Activated CD4-positive, alpha-beta T cell treated with anti-CD3 and anti-CD28 coated beads, Interleukin-2, Interleukin-4, amounts not matched to agents 100 ng/mL and 50 ng/mL, durations not matched to agents 16 hours and 8 hours (primary cell): ENCODE results near the gene IGFBP7.

Experiments used
- DNase-seq: peaks from one replicate; pipeline ENCODE4 v3.0.0-alpha.2; 2020; ENCODE audit warnings: low spot score

The IGFBP7 gene

DNA sequence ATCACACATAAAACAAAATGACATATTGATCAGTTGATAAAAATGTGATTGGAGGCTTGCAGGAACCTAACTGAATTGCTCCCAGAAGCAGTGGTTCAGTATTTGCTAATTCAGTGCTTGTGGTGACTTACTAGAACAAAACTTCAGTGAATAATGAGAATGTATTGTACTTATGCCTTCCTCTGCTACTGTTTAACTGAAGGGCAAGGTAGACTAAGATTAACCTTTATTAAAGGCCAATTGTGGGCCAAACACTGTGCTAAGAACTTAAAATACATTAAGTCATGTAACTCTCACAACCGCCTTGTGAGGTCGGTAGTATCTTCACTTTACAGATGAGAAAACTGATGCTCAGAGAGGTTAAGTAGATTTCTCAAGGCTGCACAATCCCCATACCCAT, 14.9 kb downstream of the IGFBP7 start:
- no peak for DNase-seq

DNA sequence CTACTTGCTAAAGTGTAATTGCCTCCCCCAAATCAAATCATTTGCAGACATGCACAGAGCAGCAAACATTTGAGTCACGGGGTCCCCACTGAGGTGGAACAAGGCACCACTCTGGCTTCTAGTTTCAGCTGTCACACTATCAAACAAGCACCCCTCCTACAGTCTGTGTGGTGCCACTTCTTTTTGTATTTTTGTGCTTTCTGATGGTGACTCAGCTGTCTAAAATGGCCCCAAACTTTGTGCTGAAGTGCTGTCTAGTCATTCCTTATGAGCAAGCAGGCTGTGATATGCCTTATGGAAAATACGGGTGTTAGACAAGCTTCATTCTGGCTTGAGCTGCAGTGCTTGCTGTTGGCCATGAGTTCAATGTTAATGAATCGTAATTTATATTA, 15.4 kb downstream of the IGFBP7 start:
- DNase-seq: no peak

DNA sequence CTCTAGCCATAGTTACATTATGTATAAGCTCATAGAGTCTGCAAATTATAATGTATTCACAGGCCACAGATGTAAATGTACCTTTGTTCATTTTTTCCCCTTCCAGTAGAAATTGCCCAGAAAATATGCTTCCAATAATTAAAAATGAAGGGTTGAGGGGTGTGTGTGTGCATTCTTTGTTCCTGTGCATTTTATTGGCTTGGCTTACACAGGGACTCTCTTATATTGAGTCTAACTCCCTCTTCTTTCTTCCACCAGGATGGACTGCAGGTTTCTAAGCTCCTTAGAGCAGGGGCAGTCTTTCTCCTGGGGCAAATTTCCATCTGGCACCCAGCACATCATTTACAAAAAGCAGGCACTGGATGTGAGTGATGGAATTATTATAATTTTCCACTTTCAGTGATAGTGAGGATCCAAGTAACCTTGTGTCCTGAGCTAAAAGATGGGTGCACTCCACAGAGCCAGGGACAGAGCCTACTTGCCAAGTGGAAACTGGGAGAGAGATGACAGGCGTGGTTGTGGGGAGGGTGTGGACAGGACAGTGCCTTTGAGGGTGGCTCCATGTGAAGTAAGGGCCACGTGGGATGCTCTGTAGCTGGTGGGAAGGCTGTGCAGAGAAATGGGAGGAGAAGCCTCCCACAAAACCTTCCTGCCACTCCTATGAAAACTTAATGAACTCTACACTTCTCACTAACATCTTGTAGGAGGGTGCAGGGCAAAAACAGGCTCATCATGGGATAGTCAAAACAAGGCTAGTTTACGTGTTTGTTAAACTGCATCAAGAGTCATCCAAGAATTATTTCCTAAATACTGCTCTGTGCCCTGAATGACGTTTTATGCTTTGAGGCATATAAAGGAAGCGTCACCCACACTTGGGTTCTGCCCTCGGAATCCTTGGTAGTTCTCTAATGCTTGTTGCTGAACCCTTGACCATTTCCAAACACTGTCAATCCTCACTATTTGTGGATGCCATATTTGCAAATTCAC, 16.0 kb downstream of the IGFBP7 start:
- DNase-seq: no peak

DNA sequence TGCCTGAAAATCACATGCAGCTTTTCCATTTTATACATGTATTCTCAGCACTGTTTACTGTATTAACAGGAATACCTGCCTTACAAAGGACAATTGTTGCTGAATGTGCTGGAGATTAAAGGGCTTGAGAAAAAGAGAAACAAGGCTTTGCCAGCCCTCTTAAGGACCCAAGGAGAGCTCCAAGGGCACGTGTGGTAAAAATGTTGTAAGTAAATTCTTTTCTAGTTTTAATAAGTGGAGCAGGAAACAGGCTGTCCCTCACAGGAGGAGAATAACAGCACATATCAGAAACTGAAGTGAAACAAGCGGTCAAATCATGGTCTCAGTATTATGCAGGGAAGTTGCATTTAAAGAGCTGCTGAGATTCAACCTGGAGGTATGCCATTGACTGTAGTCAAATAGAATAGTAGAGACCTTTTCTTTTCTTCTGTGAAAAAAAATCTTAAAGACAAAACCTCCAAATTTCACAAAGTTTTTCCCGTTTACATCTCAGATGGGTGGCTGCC, 18.5 kb downstream of the IGFBP7 start:
- DNase-seq: no peak

DNA sequence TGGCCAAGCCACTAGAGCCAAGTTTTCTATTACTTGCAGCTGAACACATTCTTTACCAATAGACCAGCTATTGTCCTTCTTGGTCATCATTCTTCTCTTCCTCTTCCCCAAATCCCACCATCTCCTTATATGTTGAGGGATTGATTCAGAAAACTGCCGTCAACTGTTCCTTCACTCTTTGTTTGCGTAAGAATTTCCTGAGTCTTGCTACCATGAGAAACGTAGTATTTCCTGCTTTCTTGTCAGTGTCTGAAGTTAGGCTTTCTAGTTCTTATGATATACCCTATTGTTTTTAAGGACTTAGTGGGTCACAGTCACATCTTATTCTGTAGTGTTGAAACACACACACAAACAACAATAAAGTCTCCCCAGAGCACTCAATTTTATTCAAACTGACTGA, 20.1 kb downstream of the IGFBP7 start:
- DNase-seq: no peak

DNA sequence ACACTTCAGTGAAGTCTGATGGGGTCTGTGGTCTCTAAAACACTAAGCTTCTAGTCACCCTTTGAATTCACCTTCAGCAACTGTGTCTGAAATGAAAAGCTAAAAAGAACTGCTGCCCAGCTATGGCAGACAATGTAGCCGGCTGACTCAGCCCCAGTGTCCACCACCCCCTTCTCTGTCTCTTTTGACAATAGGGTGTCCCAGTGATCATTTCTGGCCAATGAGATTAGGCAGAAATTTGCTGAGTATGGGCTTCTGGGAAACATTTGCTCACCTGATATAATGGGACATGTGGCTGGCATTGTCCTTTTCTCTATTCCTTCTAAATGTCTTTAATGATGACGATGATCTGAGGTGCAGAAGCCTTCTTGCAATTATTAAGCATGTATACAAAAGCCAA, 20.6 kb downstream of the IGFBP7 start:
- no peak for DNase-seq

DNA sequence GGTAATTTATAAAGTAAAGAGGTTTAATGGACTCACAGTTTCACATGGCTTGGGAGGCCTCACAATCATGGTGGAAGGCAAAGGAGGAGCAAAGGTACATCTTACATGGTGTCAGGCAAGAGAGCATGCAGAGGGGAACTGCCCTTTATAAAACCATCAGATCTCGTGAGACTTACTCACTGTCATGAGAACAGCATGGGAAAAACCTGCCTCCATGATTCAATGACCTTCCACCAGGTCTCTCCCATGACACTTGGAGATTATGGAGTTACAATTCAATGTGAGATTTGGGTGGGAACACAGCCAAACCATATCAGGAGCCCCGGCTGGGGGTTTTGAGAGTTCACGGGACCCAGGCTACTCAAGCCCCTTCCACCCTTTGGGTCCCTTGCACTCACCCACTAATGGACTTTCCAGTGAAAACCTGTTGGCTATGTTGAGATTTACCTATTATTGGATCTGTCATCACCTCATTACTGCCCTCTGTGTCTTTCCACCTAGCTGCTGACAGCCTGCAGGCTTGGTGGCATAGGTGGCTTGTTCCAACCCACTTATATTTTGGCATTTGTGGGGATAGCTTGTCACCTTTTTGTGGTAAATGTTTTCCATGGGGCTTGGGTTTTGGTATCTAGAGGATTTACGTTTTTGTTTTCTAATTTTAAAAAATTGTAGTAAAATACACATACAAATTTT, 24.0 kb downstream of the IGFBP7 start:
- no peak for DNase-seq

DNA sequence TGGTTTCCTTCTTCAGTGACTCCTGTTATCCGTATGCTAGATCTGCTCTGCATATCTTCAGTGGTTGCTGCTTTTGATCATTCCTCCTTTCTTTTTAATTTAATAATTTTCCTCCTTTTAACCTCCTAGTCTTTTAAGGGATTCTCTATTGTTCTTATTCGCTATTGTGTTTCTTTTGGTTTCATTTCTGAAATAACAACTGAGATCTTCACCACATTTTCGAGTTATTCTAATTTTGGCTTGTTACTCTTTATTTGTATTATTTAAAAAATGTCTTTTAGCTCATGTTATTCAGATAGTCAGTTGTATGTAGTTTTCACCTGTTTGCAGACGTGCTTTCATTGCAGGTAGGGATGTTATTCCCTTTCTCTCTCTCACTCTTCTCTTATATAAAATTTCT, 24.9 kb downstream of the IGFBP7 start:
- no peak for DNase-seq

DNA sequence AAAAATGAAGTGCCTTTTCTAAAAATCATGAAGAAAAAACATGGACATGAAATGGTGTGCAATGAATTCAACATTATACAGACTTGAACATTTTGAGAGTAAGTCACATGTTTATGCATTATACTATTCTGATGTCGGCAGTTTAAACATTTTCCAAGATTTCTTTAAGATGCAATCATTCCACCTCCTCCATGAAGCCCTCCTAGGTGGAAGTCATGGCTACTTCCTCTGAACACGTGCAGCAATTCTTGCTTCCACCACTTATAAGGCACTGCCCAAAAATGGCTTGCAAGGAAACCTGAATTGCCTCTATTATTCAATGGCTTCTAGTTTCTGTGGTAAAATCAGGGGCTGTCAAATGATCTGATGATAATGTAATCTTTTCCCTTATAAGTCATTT, 25.8 kb downstream of the IGFBP7 start:
- no peak for DNase-seq

DNA sequence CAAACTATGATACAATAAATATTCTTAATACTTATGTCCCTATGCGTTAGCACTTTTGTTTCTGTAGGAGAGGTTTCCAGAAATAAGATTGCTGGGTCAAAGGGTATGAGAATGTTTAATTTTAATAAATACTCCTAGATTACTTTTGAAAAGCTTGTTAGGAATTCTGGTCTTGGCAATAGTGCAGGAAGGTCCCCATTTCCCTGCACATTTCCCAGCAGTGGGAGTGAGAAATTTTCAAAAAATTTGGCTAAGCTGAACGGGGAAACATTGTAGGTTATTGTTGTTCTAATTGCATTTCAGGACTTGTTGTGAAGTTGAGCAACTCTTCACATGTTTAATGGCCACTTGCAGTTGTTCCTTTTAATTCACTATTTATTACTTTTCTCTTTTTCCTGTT, 27.1 kb downstream of the IGFBP7 start:
- no peak for DNase-seq

DNA sequence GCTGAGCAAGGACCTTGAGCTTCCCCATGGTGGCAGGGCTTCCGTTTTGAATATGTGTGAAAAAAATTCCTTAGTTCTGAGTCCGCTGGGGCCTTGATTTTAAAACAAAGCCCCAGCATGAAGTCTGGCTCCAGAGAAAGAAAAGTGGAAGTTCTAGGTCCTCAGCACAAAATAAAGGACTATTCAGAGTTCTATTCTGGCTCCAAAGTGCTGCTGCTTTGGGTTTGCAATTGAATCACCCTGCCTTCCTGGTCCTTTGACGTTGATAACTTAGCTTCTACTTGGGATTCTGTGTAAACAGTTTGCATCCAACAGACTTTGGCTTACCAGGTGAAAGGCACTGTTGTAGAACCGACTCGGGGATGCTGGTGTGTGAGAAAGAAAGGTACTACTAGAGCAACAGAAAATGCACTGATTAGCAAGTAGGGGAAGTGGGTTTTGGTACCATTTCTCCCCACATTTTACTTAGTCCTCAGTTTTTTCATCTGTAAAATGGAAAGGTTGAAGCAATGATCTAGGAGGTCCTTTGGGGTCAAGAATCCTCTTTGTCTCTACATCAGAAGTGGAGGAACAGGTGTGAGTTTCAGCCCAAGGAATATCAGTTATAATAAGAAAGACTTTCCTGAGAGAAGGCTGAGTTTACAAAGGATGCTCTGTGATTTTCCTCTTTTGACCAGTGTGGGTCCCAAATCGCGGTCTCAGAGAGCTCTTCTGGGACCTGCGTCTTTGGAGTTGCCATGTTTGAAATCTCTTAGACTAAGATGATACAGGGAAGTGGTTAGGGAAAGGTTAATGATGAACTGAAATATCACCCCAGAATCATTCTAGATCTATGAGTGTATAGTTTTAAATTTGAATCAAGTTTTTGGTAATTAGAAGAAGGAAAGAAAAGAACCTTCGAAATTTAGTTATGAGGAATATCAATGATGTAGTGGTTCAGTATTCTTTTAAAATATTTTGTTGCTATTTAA, 28.2 kb downstream of the IGFBP7 start:
- no peak for DNase-seq

DNA sequence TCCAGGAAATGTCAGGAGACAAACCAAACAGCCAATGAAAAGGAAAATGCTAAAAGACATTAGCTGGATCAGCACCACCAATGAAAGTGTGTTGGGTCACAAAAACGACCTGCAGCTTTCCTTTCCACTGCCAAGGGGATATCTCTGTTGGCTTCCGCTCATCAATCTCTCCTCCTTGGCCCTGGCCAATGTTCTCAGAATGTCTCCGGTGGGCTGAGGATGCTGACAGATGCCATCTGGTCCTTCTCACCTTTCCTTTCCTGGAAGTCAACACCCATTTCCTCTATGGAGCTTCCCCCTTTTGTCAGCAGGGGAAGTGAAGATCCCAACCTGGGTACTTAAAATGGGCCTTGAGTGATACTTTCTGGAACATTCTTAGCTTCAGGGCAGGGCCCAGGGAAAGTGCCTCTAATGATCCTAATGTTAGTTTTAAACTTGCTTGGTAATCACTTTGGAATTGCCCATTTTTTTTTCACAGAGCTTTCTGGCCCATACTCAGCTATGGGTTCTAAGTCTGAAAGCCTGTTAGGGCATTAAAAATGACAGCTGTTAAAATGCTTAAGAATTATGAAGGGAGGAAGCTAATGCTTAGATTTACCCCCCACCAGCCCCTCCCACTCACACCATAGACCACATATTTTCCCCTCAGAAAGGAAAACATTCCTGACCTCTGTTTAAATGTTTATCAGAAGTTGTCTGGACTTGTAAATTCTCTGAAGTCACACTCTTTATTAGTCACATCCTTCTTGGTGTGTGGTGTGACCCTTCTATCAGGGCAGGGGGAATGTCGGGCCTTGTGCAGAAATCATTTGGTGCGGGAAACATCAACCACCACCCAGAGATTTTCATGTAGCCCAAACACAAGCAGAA, 29.2 kb downstream of the IGFBP7 start:
- DNase-seq: no peak

DNA sequence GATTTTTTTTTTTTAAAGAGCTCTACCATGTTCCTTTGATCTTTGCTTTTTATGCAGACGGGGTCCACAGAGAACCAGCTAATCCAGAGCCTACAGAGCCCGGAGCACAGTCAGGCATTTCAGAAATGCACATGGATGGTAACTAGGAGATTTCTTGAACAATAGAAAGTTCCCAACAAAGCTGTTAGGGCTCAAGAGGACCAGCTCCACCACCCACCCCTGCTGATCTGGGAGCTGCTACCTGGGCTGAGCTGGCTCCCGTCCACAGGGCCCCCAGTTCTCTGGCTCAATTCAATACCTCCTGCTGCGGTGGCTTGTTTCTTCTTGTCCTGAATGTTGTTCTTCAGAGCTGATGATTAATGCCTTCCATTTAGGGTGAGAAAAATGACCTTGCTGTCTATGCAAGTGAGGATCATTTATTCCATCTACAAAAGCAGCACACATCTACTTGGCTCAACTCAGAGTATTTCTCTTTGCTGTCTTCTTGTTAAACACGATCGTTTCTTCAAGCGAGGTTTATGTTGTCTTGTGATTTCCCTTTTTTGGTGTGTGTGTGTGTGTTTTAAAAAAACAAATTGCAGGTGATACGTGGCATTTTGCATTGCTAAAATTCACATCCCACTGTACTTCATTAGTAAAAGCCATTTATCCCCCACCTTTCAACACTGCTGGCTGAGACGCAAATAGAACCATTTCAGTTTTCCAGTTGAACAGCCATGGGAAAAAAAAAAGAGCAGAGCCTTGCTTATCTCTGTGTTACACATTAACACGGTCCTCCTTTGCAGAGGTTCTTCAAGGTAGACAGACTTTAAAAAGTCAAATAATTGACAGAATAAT, 31.3 kb downstream of the IGFBP7 start:
- no peak for DNase-seq

DNA sequence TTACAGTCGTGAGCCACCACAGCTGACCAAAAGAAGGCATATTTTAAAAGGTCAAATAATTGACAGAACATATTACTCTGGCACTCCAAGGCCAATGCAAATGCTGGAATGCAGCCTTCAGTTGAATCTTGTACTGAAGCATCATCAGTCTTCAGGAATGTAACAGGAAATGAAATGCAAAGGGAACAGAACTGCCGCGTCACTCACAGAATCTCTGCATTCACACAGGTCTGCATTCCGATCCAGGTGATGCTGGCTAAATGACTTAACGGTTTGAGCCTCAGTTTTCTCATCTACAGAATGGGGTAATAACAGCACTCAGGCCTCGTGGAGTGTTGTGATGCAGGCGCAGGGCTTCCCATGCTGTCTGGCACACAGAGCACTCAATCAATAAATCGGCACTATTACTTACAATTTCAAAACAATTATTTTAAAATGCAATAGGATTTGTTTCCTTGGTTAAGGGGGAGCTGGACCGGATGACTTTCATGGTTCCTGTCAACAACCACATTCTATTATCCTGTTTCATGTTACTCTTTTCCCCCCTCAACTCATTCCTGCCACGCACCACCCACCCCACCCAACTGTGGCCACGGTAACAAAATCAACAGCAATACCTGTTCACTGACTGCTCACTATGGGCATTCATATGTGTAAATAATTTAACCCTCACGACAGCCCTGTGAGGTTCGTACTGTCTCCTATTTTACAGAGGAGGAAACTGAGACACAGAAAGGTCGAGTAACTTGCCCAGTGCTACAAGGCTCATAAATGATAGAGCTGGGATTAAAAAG, 32.4 kb downstream of the IGFBP7 start:
- DNase-seq: no peak

DNA sequence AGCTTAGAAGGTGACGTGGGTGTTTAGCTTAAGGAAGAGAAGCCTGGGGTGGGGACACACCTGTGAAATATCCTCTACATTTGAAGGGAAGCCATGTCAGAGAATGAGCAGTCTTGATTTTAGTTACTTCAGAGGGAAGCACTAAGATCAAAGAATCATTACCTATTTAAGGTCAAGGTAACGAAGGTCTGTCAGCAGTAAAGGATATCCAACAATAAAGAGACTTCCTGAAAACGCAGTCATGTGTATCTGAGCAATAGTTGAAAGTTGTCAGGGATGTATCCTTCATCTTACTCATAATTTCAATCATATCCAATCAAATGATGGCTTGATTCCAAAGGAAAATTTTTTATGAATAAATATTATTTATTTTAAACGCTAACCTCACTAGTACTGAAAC, 33.5 kb downstream of the IGFBP7 start:
- DNase-seq: no peak

DNA sequence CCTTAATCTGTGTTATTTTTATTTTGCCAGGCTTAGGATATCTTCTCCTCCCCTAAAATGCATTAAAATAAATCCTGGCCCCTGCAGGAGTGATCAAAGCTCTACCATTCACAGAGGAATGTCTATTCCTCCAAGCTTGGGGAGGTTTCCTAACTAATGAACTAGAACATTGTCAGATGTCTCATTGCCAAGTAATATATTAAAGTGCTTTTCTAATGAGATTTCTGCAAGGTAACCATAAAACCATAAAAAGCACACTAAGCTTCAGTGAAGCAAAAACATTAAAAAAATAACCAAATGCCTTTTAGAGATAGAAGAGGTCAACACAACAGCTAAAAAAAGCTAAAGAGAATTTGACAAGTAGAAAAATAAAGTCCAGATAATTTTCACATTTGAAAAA, 34.8 kb downstream of the IGFBP7 start:
- DNase-seq: no peak

DNA sequence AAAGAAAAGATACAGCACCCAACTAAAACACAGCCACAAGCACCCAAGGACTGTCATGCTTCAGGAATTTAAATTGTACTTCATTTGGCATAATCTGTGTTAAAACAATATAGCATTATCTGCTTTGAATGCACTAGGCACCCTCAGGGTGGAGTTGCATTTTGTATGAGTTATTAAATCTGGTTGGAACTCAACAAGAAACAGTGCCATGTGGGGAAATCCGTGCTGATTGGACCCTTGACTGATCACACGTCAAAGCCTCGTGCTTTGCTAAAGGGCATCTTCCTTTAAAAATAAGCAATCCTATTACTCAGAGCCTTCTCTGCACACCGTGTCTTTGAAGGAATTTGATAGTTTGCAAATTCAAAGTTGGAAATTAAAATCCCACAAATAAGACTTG, 35.4 kb downstream of the IGFBP7 start:
- DNase-seq: no peak

DNA sequence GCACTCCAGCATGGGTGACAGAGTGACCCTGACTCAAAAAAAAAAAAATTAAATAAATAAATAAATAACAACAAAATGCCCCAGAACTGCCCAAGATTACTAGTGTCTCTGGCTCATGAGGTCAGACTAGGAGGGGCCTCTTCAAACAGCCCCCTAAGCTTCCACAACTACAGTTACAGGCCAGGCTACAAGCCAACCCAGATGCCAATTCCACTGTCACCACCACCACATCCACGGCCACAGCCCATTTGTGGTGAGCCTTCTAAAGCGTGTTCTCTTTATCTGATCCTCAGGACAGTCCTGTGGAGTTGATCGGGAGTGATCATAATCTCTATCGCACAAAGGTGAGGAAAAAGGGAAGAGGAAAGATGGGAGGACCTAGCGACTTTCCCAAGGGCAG, 36.6 kb downstream of the IGFBP7 start:
- DNase-seq: no peak

DNA sequence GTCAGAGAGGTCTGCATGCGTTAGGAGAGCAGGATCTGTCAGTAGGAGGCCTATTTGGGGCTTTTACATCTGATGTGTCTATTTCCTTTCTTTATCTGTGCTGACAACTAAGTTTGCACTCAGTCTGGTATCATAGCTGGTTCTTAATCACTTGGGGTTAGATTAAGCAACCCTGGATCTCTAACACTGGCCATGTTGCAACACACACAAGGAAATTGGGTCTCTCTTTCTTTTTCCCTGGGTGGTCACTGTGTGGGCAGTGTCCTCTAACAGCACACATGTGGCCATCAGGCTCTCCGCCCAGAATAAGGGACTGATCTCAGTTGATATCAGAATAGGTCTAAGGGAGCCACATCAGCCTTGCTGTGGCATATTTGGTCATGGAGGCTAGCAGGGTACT, 38.9 kb downstream of the IGFBP7 start:
- no peak for DNase-seq
